GM19468 (cell line): ENCODE measurements around the gene FBXL7.

Experiments used
- ATAC-seq: cut with Tn5 transposase; IDR thresholded peaks from one replicate; pipeline ENCODE4 v1.9.1; 2021; ENCODE audit warnings: mild to moderate bottlenecking, moderate library complexity, moderate number of reproducible peaks; ENCODE audit not compliant: unreplicated experiment; ENCODE audit errors: extremely low read depth

The FBXL7 gene

GRCh38 chr5:15609076-15609725 lies 109.2 kb downstream of the FBXL7 start:
- ATAC-seq = no peak

GRCh38 chr5:15610216-15610615 lies 110.2 kb downstream of the FBXL7 start:
- ATAC-seq = no peak

DNA sequence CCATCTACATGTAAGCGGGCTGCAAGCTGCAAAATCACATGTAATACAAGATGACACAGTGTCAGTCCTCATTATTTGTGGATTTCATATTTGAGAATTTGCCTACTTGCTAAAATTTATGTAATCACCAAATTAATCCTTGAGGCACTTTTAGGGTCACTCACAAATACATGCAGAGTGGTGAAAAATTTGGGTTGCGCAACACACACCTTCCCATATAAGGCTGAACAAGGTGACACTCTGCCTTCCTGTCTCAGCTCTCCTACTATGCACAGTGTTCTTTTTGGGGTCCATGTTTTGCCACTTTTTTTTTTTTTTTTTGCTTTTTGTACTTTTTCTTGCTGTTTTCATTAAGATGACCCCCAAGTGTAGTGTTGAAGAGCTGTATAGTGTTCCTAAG lies 111.0 kb downstream of the FBXL7 start:
- ATAC-seq = no peak

DNA sequence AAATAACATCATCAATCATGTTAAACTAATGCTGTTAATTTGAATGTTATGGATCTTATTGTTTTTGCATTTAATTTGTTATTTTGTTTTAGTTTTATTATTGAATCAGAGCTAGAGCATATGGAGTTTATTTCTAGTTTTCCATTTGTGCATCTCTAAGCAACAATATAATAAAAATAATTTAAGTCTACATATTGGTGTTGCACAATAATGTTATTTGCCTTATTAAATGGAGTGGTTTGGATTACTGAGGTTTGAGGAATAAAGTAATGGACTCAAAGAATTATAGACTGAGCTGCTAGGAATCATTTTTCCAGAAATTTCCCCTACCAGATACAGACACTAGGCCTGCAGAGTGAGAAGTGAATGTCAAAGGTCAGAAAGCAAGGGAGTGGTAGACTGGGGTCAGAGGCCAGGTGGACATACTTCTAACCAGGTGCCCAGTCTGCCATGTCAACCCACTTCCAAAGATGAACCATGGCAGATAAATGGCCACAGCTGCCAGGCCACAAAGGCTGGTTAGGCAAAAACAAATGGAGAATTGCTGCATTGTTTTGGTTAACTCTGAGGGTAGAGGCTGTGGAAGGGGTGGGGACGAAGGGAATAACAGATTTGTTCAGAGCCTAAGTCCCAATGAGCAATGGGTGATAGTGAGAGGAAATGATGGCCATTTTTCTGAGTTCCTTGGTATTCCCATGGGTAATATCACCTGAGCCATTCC lies 113.1 kb downstream of the FBXL7 start:
- no peak for ATAC-seq

DNA sequence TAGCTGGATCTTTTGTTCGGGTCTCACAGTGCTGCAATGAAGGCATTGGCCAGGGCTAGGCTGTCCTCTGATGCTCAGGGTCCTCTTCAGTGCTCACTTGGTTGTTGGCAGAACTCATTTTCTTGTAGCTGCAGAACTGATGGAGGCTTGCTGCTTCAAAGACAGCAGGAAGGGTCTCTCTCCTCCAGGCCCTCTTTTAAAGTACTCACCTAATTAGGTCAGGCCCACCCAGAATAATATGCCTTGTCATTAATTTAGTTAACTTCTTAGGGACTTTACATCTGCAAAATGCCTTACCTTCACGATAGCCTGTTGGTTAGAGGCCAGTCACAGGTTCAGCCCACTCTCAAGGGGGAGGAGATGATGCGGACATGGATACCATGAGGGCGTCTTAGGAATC lies 114.7 kb downstream of the FBXL7 start:
- no peak for ATAC-seq

- ATAC-seq = no peak
Observed at GRCh38 chr5:15615859-15616258, 115.9 kb downstream of the FBXL7 start.

DNA sequence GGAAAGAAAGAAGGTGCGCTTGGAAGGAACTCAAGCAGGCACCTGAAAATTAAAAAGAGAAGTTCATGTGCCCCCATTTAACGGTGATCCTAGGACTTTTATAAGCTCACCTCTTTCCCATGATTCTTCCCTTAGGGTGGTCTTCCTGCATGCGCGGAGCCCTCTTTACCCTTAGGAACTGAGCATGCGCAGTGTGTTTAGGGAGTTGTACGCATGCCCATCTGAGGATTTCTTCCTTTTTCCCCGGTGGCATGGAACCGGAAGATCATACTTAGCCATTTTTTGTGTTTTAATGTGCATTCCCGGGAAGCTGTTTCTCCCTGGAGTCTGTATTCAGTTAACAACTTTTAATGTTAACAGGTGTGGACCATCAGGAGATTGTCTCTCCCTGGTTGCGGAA lies 119.0 kb downstream of the FBXL7 start:
- ATAC-seq = no peak

DNA sequence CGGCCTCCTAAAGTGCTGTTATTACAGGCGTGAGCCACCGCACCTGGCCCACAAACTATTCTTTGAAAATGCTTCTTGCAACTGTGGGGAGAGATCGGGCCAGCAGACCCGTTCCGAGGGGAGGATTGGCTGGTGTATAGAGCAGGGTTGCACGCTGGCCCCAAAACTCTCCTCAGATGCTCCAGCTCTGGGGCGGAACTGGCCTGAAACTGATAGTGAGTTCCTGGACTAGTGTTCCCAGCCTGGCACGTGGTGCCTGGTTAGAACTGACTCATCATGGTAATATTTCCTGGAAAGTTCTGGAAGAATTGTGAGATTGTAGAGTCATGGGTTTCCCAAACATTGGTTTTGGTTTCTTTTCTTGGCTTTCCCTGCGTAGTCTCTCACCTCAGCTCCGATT lies 120.5 kb downstream of the FBXL7 start:
- no peak for ATAC-seq

- ATAC-seq = no peak
Observed at GRCh38 chr5:15621094-15621493, 121.1 kb downstream of the FBXL7 start.

GRCh38 chr5:15623794-15624193 lies 123.8 kb downstream of the FBXL7 start:
- ATAC-seq = no peak

DNA sequence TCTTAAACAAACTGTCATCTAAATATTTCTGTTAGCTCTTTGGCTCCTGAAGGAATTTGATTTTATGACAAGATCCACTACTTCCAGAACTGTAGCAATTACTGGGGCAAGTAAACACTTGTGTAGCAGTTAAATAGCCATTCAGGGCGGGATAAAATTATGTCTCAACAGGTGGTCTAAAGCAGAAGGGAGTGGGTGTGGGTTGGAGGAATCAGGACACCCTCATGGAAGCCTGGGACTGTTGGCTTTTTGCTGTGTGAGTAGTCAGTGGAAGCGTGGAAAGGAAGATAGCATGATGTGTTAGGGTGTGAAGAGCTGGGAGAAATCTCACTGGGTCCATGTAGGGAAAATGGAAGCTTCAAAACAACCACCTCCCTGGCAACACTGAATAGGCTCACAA lies 127.1 kb downstream of the FBXL7 start:
- no peak for ATAC-seq

DNA sequence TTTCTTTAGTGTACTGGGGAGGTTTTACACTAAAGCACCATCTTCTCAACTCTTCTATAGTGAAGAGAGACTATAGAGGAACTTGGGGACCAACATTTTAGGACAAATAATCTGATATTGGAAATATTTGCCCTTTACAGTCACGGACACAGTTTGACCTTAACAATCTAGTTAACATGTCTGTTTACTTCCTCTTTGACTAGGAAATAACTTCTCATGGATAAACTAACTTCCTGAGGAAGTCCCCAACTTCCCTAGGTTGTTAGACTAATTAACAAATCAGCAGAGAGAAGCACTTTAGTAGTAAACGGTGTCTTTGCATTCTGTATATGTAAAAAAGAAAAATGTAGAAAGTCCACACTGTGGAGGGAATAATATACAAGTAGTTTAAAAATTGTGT lies 127.7 kb downstream of the FBXL7 start:
- ATAC-seq = no peak

- no peak for ATAC-seq
Observed at GRCh38 chr5:15630441-15630840, 130.5 kb downstream of the FBXL7 start.

- no peak for ATAC-seq
Observed at GRCh38 chr5:15634591-15635288, 134.8 kb downstream of the FBXL7 start.

DNA sequence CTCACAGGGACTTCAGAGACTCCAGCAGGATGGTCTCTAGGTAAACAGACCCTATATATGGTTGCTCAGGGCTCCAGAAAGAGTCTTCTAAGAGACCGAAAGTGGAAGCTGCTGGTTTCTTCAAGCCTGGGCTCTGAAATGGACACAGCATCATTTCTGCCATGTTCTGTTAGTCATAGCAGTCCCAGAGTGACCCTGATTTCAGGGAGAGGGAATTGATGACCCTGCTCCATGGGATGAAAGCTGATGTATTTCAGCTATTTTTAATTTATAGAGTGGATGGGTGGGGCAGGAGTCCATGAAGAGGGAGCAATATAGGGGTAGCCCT lies 135.3 kb downstream of the FBXL7 start:
- ATAC-seq = no peak

DNA sequence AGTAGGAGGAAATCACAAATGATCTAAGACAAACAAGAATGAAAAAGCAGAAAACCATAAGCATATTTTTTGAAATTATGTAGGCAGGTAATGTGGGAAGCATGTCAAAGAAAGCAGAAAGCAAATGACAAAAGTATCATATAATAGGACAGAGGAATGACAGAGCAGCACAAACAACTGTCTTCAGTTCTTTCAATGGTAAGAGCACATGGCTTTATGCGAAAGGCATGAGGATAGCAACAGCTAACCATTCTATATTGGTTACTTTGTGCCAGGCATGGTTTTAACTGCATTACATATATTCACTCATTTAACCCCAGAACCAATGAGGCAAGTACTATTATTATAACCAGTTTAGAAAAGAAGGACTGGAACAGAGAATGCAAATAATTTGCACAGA lies 137.4 kb downstream of the FBXL7 start:
- no peak for ATAC-seq

GRCh38 chr5:15637886-15638285 lies 137.9 kb downstream of the FBXL7 start:
- ATAC-seq = no peak

- ATAC-seq = no peak
Observed at GRCh38 chr5:15638296-15638695, 138.3 kb downstream of the FBXL7 start.

DNA sequence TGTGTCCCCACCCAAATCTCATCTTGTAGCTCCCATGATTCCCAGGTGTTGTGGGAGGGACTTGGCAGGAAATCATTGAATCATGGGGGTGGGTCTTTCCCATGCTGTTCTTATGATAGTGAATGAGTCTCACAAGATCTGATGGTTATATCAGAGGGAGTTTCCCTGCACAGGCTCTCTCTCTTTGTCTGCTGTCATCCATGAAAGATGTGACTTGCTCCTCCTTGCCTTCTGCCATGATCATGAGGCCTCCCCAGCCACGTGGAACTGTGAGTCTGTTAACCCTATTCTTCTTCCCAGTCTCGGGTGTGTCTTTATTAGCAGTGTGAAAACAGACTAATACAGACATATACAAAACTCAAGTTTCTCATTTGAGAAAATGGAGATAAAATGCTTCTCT lies 139.3 kb downstream of the FBXL7 start:
- ATAC-seq = no peak

DNA sequence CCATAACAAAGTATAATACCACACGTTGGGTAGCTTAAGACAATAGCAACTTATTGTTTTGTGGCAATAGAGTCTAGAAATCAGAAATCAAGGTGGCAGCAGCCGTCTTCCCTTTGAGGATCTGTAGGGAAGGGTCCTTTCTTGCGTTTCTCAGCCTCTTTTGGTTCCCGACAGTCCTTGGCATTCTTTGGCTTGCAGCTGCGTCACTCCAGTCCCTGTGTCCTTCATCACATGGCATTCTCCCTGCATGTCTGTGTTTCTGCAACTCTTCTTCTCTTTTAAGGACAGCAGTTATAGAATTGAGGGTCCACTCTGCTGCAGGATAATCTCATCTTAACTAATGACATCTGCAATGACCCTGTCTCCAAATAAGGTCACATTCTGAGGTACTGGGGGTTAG lies 140.1 kb downstream of the FBXL7 start:
- ATAC-seq = no peak

DNA sequence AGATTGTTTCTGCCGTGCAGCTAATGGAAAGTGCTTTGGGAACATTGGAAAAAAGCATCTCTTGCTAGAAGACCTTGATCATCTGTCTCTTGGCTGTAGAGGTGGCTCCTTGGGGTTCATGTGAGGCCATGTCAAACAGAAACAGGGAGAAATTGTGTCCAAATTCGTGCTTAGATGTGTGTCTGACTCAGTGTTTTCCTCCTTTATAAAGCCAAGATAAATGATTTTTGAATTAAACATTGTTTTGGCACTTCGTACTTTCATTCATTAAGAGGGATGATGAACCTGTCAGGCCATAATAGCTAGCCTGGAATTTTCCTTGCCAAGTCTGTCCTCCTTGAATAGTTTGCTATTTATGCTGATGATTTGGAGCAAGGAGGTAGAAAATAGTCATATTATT lies 143.8 kb downstream of the FBXL7 start:
- ATAC-seq = no peak
